Epithelial cell of proximal tubule (primary cell): ENCODE data around the gene MUC6. TPM values are rescaled to one million over a fixed set of nuclear protein-coding genes. Genes with fewer than 3 reads are reported as not detected.

Source experiments
- DNase-seq: peaks from one replicate; pipeline ENCODE4 v3.0.0-alpha.2; 2011; ENCODE audit warnings: low read depth
- H3K4me3 ChIP-seq: 2 replicates; pipeline ENCODE4 v1.5.1; 2011; ENCODE audit warnings: low read depth, mild to moderate bottlenecking, low read length
- total RNA-seq: library from RNA; depleted of rRNA; stranded (reverse); fragments of >200 nt; gene quantifications from 2 replicates; pipeline ENCODE4 v1.2.3, GENCODE V29; 2015
- TF ChIP-seq, protein P1 (sequence below): conservative IDR thresholded peaks from 2 replicates; pipeline ENCODE4 v1.5.1; 2012; ENCODE audit warnings: low read depth, mild to moderate bottlenecking, low read length

MUC6 gene
- total RNA-seq, 1 donor from 2014 or later = not detected

- TF ChIP-seq, protein P1, sequence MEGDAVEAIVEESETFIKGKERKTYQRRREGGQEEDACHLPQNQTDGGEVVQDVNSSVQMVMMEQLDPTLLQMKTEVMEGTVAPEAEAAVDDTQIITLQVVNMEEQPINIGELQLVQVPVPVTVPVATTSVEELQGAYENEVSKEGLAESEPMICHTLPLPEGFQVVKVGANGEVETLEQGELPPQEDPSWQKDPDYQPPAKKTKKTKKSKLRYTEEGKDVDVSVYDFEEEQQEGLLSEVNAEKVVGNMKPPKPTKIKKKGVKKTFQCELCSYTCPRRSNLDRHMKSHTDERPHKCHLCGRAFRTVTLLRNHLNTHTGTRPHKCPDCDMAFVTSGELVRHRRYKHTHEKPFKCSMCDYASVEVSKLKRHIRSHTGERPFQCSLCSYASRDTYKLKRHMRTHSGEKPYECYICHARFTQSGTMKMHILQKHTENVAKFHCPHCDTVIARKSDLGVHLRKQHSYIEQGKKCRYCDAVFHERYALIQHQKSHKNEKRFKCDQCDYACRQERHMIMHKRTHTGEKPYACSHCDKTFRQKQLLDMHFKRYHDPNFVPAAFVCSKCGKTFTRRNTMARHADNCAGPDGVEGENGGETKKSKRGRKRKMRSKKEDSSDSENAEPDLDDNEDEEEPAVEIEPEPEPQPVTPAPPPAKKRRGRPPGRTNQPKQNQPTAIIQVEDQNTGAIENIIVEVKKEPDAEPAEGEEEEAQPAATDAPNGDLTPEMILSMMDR = no peak
- H3K4me3 ChIP-seq = no peak overlapping the region
- peak; percentile 18 for DNase-seq
These were observed 7.1 kb upstream of the MUC6 start for GRCh38 chr11:1043563-1044096.

- no peak for DNase-seq
- no peak overlapping the region for H3K4me3 ChIP-seq
- TF ChIP-seq, protein P1 = no peak
These were observed 6.4 kb upstream of the MUC6 start for GRCh38 chr11:1042626-1043562.

GRCh38 chr11:1041936-1042608 lies 5.6 kb upstream of the MUC6 start:
- no peak for DNase-seq
- TF ChIP-seq, protein P1 = no peak
- no peak overlapping the region for H3K4me3 ChIP-seq

DNA sequence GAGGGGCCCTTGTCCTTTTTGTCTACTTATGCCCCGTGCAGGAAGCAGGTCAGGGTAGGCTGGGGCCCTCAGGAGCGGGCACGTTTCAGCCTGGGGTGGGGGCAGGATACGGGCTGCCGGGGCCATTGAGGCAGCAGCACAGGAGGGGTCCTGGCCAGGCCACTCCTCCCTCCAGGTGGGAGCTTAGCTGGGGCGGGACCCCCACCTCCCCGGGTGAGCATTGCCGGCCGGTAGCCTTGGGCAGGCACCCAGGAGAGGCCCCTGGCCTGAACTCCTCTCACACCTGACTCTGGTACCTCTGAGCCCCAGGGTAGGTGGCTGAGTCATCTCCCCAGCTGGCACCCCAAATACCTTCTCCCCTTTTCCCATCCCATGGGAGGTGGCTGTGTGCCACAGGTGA lies 5.0 kb upstream of the MUC6 start:
- no peak overlapping the region for H3K4me3 ChIP-seq
- no peak for DNase-seq
- TF ChIP-seq, protein P1 = no peak

DNA sequence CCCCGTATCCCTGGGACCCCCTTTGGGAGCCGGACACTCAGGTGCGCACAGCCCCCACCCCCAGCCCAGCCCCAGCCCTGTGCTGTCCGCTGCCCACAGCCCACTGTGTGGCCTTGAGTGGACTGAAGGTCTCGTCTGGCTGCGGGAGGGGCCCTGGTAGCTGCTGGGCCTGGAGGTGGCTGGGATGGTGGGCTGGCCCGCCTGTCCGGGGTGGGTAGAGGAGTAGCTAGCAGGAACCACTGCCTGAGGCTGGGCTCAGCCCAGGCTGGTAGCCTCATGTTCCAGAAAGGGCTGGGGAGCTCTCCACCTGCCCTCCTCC lies 4.6 kb upstream of the MUC6 start:
- TF ChIP-seq, protein P1 = no peak
- H3K4me3 ChIP-seq = no peak overlapping the region
- no peak for DNase-seq

- TF ChIP-seq, protein P1 = no peak
- DNase-seq = no peak
- H3K4me3 ChIP-seq = no peak overlapping the region
These were observed 4.1 kb upstream of the MUC6 start for GRCh38 chr11:1040428-1041148.
